NK-92 treated with Interleukin-12 subunit alpha and Interleukin-12 subunit beta, amount 100 ng/mL, for 24 hours (cell line): ENCODE measurements around the gene PRRT3.
"Not testable (repeated sequence)": the region's sequence is repeated elsewhere in the genome, so short reads cannot be mapped to it uniquely, and the experiment has no call there.

ENCODE experiments used
- DNase-seq: peaks from one replicate; lab custom pipeline; 2025; lab: John Stamatoyannopoulos, UW

The PRRT3 gene

GRCh38 chr3:9897408-9898372, 54.5 kb downstream of the PRRT3 start:
- DNase-seq: no peak

GRCh38 chr3:9896755-9897407, 55.3 kb downstream of the PRRT3 start:
- DNase-seq: not testable (repeated sequence)

GRCh38 chr3:9895715-9896114, 56.5 kb downstream of the PRRT3 start:
- not testable (repeated sequence) for DNase-seq
